Lower leg skin (tissue), 4 donors: Measurements from ENCODE around the gene IGFL4. TPM values are rescaled to one million over a fixed set of nuclear protein-coding genes. Genes with fewer than 3 reads are reported as not detected.
A peak's percentile ranks its signal among the peaks of the same experiment; 100 is the strongest.

ENCODE experiments used
- DNase-seq, 2 donors: peaks; one replicate each; pipeline ENCODE4 v3.0.0-alpha.2; 2019; ENCODE audit warnings: low spot score in 2 of 2
- H3K4me3 ChIP-seq: fragments of 200-600 bp; sonication (generic); 2 replicates; pipeline ENCODE4 v1.5.1; 2017; ENCODE audit warnings: mild to moderate bottlenecking, low read depth; ENCODE audit not compliant: poor library complexity, severe bottlenecking
- POLR2A ChIP-seq, 2 donors: fragments of 450-650 bp; IDR thresholded peaks; one replicate each; pipeline ENCODE4 v1.6.1; 2016 to 2017; ENCODE audit warnings: antibody characterized with exemption in 2 of 2, mild to moderate bottlenecking in 1 of 2, moderate library complexity in 1 of 2
- WGBS, 2 donors: methylation state at CpG; one replicate each; pipeline ENCODE4 v1.1.5; 2018; 5-methylcytosine and 5-hydroxymethylcytosine counted together
- intact Hi-C: fragments of 100-400 bp; cut with DNase I; formaldehyde crosslinking; loops from one replicate; pipeline ENCODE4 v1.15.0; 2023; ENCODE audit warnings: low total_unique reads
- total RNA-seq, 4 donors: library from RNA; depleted of rRNA; stranded (reverse); fragments of >200 nt; gene quantifications; one replicate each; pipeline ENCODE4 v1.1.0, GENCODE V29; 2016
- TF ChIP-seq, protein P1 (sequence below), 3 donors: fragments of 450-650 bp; IDR thresholded peaks; one replicate each; pipeline ENCODE4 v1.5.1; 2016; ENCODE audit warnings: antibody characterized with exemption in 3 of 3, mild to moderate bottlenecking in 3 of 3, moderate library complexity in 2 of 3

Gene IGFL4
- total RNA-seq, 4 donors from 2014 or later: 0.80 to 5.5 (median 2.7) TPM

DNA sequence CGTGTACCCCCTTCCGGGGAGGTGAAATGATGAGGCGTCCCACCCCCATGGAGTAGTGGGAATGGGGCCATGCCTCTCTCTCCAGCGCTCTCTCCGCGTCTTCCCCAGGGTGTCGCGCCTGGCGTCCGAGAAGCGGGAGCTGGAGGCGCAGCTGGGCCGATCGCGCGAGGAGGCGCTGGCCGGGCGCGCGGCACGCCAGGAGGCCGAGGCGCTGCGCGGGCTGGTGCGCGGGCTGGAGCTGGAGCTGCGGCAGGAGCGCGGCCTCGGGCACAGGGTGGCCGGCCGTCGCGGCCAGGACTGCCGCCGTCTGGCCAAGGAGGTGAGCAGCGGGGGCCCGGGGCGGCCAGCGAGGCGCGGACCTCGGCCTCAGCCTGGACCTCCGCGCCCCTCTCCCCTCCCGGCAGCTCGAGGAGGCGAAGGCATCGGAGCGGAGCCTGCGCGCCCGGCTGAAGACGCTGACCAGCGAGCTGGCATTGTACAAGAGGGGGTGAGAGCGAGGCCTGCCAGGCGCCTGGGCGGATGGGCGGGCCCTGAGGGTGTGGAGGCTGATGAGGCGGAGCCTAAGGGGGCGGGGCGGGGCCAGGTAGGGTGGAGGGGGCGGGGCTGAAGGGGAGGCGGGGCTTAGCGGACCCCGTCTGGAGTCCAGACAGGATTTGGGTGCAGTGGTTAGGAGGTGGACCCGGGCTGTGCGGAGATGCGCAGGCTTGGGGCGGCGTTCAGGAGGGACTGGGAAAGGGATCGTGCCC lies 25.7 kb downstream of the IGFL4 start:
- TF ChIP-seq, protein P1, sequence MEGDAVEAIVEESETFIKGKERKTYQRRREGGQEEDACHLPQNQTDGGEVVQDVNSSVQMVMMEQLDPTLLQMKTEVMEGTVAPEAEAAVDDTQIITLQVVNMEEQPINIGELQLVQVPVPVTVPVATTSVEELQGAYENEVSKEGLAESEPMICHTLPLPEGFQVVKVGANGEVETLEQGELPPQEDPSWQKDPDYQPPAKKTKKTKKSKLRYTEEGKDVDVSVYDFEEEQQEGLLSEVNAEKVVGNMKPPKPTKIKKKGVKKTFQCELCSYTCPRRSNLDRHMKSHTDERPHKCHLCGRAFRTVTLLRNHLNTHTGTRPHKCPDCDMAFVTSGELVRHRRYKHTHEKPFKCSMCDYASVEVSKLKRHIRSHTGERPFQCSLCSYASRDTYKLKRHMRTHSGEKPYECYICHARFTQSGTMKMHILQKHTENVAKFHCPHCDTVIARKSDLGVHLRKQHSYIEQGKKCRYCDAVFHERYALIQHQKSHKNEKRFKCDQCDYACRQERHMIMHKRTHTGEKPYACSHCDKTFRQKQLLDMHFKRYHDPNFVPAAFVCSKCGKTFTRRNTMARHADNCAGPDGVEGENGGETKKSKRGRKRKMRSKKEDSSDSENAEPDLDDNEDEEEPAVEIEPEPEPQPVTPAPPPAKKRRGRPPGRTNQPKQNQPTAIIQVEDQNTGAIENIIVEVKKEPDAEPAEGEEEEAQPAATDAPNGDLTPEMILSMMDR (IDR thresholded peaks at IDR 0.05): no peak
- TF ChIP-seq POLR2A (IDR thresholded peaks at IDR 0.05): no peak
- DNase-seq: peak; percentile 54 to 94
- intact Hi-C loops: no loop called here
- 6 to 13% methylated on average over 32 to 58 of the region's 74 CpGs for WGBS, 2 donors
- H3K4me3 ChIP-seq: peak overlapping the region; percentile 18

DNA sequence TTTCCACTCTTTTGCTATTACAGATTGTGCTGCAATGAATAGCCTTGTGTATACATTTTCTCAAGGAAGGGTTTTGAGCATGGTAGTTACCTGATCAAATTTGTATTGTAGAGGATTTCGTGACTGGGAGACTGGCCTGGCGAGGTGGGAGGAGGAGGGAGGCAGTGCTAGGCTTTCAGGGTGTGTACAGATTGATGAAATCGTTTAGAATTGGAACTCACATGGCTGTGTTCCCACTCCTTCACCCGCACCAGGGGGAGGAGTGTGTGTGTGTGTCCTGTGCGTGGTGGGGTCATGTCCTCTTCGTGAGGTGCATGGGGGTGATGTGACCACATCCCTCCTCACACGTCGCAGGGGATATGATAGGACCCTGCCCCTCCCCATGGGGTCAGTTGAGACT lies 26.3 kb downstream of the IGFL4 start:
- TF ChIP-seq, protein P1 (IDR thresholded peaks at IDR 0.05): no peak
- TF ChIP-seq POLR2A (IDR thresholded peaks at IDR 0.05): no peak
- H3K4me3 ChIP-seq: no peak overlapping the region
- DNase-seq: no peak
- intact Hi-C loops: no loop called here
- WGBS, 2 donors: 32% methylated on average over 8 of the region's 8 CpGs

- WGBS, 2 donors: 64 to 66% methylated on average over 21 to 28 of the region's 28 CpGs
- peak in 1 of 2 donors; percentile 91 for DNase-seq
- intact Hi-C loops: no loop called here
- no peak overlapping the region for H3K4me3 ChIP-seq
- no peak for TF ChIP-seq POLR2A (IDR thresholded peaks at IDR 0.05)
- TF ChIP-seq, protein P1 (IDR thresholded peaks at IDR 0.05): no peak
Measured at GRCh38 chr19:46009530-46010510, 31.0 kb downstream of the IGFL4 start.

DNA sequence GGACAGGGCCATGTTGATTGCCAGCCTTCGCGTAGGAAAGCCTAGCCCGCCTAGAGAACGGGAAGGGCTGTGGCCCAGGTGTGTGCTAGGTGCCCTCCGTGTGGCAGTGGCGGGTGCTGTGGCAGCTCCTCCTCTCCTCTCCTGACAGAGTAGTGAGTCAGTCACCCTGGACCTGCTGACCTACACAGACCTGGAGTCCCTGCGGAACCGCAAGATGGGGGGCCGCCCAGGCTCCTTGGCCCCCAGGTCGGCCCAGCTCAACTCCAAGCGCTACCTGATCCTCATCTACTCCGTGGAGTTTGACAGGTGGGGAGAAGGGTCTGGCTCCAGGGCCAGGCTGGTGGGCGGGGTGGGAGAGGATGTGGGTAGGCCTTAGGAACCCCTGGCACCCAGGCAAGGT lies 34.4 kb downstream of the IGFL4 start:
- WGBS, 2 donors: 92 to 93% methylated on average over 7 to 13 of the region's 13 CpGs
- intact Hi-C loops: no loop called here
- no peak overlapping the region for H3K4me3 ChIP-seq
- no peak for TF ChIP-seq POLR2A (IDR thresholded peaks at IDR 0.05)
- TF ChIP-seq, protein P1 (IDR thresholded peaks at IDR 0.05): no peak
- DNase-seq: no peak

GRCh38 chr19:46002678-46003275 lies 38.0 kb downstream of the IGFL4 start:
- 94 to 95% methylated on average over 14 to 15 of the region's 15 CpGs for WGBS, 2 donors
- TF ChIP-seq, protein P1 (IDR thresholded peaks at IDR 0.05): no peak
- TF ChIP-seq POLR2A (IDR thresholded peaks at IDR 0.05): no peak
- no peak overlapping the region for H3K4me3 ChIP-seq
- DNase-seq: no peak
- intact Hi-C loops: no loop called here
